Smooth muscle cell (in vitro differentiated cells): ENCODE results near the gene PRR4. TPM values are rescaled to one million over a fixed set of nuclear protein-coding genes. Genes with fewer than 3 reads are reported as not detected.

ENCODE experiments used
- DNase-seq: peaks from one replicate; lab custom pipeline; 2025; ENCODE audit not compliant: unreplicated experiment; lab: John Stamatoyannopoulos, UW
- H2AFZ ChIP-seq: fragments of 200-600 bp; sonication (generic); 2 replicates; pipeline ENCODE4 v1.6.0; 2016; ENCODE audit warnings: antibody characterized with exemption, low read depth, mild to moderate bottlenecking
- H3F3A ChIP-seq: fragments of 200-600 bp; sonication (generic); 2 replicates; pipeline ENCODE4 v1.6.0; 2017; ENCODE audit warnings: antibody characterized with exemption, low read depth
- H3K27ac ChIP-seq: fragments of 200-600 bp; sonication (generic); 2 replicates; pipeline ENCODE4 v1.5.1; 2016; ENCODE audit warnings: low read depth, mild to moderate bottlenecking
- H3K27me3 ChIP-seq: fragments of 200-600 bp; sonication (generic); 2 replicates; pipeline ENCODE4 v1.6.1; 2016; ENCODE audit warnings: low read depth, mild to moderate bottlenecking
- H3K36me3 ChIP-seq: fragments of 200-600 bp; sonication (generic); 2 replicates; pipeline ENCODE4 v1.5.1; 2016; ENCODE audit warnings: low read depth
- H3K4me1 ChIP-seq: fragments of 200-600 bp; sonication (generic); 2 replicates; pipeline ENCODE4 v1.5.1; 2016; ENCODE audit warnings: low read depth
- H3K4me2 ChIP-seq: fragments of 200-600 bp; sonication (generic); 2 replicates; pipeline ENCODE4 v1.6.0; 2016; ENCODE audit warnings: mild to moderate bottlenecking
- H3K4me3 ChIP-seq: fragments of 200-600 bp; sonication (generic); 2 replicates; pipeline ENCODE4 v1.5.1; 2016; ENCODE audit warnings: mild to moderate bottlenecking
- H3K79me2 ChIP-seq: fragments of 200-600 bp; sonication (generic); 2 replicates; pipeline ENCODE4 v1.6.0; 2016; ENCODE audit warnings: low read depth, mild to moderate bottlenecking
- H3K9ac ChIP-seq: fragments of 200-600 bp; sonication (generic); 2 replicates; pipeline ENCODE4 v1.6.0; 2016; ENCODE audit warnings: low read depth
- H3K9me3 ChIP-seq: fragments of 200-600 bp; sonication (generic); replicated peaks from 2 replicates; pipeline ENCODE4 v1.5.1; 2016; ENCODE audit warnings: low read depth
- H4K20me1 ChIP-seq: fragments of 200-600 bp; sonication (generic); 2 replicates; pipeline ENCODE4 v1.6.0; 2016; ENCODE audit warnings: low read depth
- CTCF ChIP-seq: fragments of 200-600 bp; sonication (generic); IDR thresholded peaks from 2 replicates; pipeline ENCODE4 v1.5.1; 2017; ENCODE audit warnings: borderline replicate concordance, mild to moderate bottlenecking, antibody characterized with exemption; ENCODE audit not compliant: insufficient read depth, poor library complexity, severe bottlenecking
- WGBS: methylation state at CpG from one replicate; pipeline ENCODE4 v1.1.7; 2016; ENCODE audit warnings: low lambda C conversion rate; 5-methylcytosine and 5-hydroxymethylcytosine counted together
- polyA plus RNA-seq: library from polyadenylated mRNA; unstranded; fragments of >200 nt; fragmentation: Nextera tagmentation; extraction: Ambion mirVana; gene quantifications from 2 replicates; pipeline ENCODE4 v1.2.1, GENCODE V29; 2016
- small RNA-seq: library from RNA; depleted of rRNA; stranded (forward); fragments of <200 nt; gene quantifications from one replicate; pipeline ENCODE3, GENCODE V24; 2014
- total RNA-seq: library from RNA; depleted of rRNA; stranded (reverse); fragments of >200 nt; gene quantifications from 2 replicates; pipeline ENCODE4 v1.2.3, GENCODE V29; 2014

The PRR4 gene
- total and polyA plus RNA-seq, 2 experiments from 2014 or later = 4.2 to 6.7 TPM

- no peak within 1 kb of the TSS for H3K4me2 ChIP-seq
- peaks cover 12% of the 10 kb centered on the region for H3K4me1 ChIP-seq
Observed at GRCh38 chr12:10802587-10802986, 46.7 kb downstream of the PRR4 start, which contains the start of gene TAS2R7. Gene TAS2R7, minus strand, starts transcription at chr12:10802627. Its CDS starts 57 bp downstream, at chr12:10802570.

GRCh38 chr12:10801741-10802140 is 47.5 kb downstream of the PRR4 start:
- Histone ChIP-seq H3K4me2 (no peak overlapping the region), H3K27me3 (no peaks in the 10 kb centered on the region), H3F3A (no peaks in the 10 kb centered on the region), H3K4me3 (no peak overlapping the region), H3K79me2 (no peaks in the 10 kb centered on the region), H3K9ac (no peak overlapping the region), H3K4me1 (peaks cover 12% of the 10 kb centered on the region), H4K20me1 (no peaks in the 10 kb centered on the region), H3K27ac (no peak overlapping the region), H3K36me3 (no peaks in the 10 kb centered on the region), H2AFZ (no peak overlapping the region), H3K9me3 (no peaks in the 10 kb centered on the region)
- no peak for TF ChIP-seq CTCF
- no peak for DNase-seq
- WGBS = 78% methylated on average over 5 of the region's 5 CpGs

More at GRCh38 chr12:10802587-10802986, 46.7 kb downstream of the PRR4 start, which contains the start of gene TAS2R7:
- TF ChIP-seq CTCF = no peak
- Histone ChIP-seq H3K36me3 (no peaks in the 10 kb centered on the region), H3K9ac (no peak within 1 kb of the TSS), H3K4me3 (no peak within 1 kb of the TSS), H3F3A (no peaks in the 10 kb centered on the region), H3K9me3 (no peaks in the 10 kb centered on the region), H3K79me2 (no peaks in the 10 kb centered on the region), H2AFZ (no peak within 1 kb of the TSS), H4K20me1 (no peaks in the 10 kb centered on the region), H3K27ac (no peak within 1 kb of the TSS), H3K27me3 (no peaks in the 10 kb centered on the region)
- WGBS = 69% methylated on average over 4 of the region's 4 CpGs
- DNase-seq = no peak

Small RNA genes lying within 50 kb of the gene (small RNA-seq; reads per million reads assigned to genes)
- 0.97 reads per million, percentile 30 among the genes with 10 or more reads in this experiment for gene PRR4

Other genes with a start within 250 kb of the PRR4 start
- 24.0 and 40.1 TPM in 2 replicates for gene MAGOHB, start 235.9 kb downstream of the PRR4 start, total RNA-seq
- gene MAGOHB, start 235.9 kb downstream of the PRR4 start, polyA plus RNA-seq = 62.2 and 68.4 TPM in 2 replicates
- gene STYK1, start 175.4 kb downstream of the PRR4 start, total RNA-seq = 0.85 and 1.2 TPM in 2 replicates
- 0.24 and 0.30 TPM in 2 replicates for gene STYK1, start 175.4 kb downstream of the PRR4 start, polyA plus RNA-seq
- gene YBX3, start 126.2 kb downstream of the PRR4 start, total RNA-seq = 93.5 and 129 TPM in 2 replicates
- 188 and 237 TPM in 2 replicates for gene YBX3, start 126.2 kb downstream of the PRR4 start, polyA plus RNA-seq
- 1.4 TPM in 1 of 2 replicates, not detected in the other for gene TAS2R7, start 46.8 kb downstream of the PRR4 start, total RNA-seq
- gene TAS2R7, start 46.8 kb downstream of the PRR4 start, polyA plus RNA-seq = not detected in 2 replicates
- gene TAS2R8, start 42.2 kb downstream of the PRR4 start, total RNA-seq = 0.13 and 0.90 TPM in 2 replicates
- gene TAS2R8, start 42.2 kb downstream of the PRR4 start, polyA plus RNA-seq = not detected in 2 replicates
- gene TAS2R9, start 39.3 kb downstream of the PRR4 start, total RNA-seq = 0.81 and 1.8 TPM in 2 replicates
- gene TAS2R9, start 39.3 kb downstream of the PRR4 start, polyA plus RNA-seq = 0.44 TPM in 1 of 2 replicates, not detected in the other
- 3.2 and 8.4 TPM in 2 replicates for gene TAS2R10, start 23.1 kb downstream of the PRR4 start, total RNA-seq
- gene TAS2R10, start 23.1 kb downstream of the PRR4 start, polyA plus RNA-seq = 0.50 and 1.6 TPM in 2 replicates
- gene PRH1, start 34.8 kb upstream of the PRR4 start, total RNA-seq = 12.0 and 14.7 TPM in 2 replicates
- 12.5 and 12.9 TPM in 2 replicates for gene PRH1, start 34.8 kb upstream of the PRR4 start, polyA plus RNA-seq
- 1.8 and 2.7 TPM in 2 replicates for gene TAS2R13, start 60.1 kb upstream of the PRR4 start, total RNA-seq
- gene TAS2R13, start 60.1 kb upstream of the PRR4 start, polyA plus RNA-seq = not detected in 2 replicates
- not detected in 2 replicates for gene PRH2, start 79.8 kb upstream of the PRR4 start, total RNA-seq
- gene PRH2, start 79.8 kb upstream of the PRR4 start, polyA plus RNA-seq = 0.33 TPM in 1 of 2 replicates, not detected in the other
- 5.8 and 7.1 TPM in 2 replicates for gene TAS2R14, start 89.8 kb upstream of the PRR4 start, total RNA-seq
- 1.2 and 2.5 TPM in 2 replicates for gene TAS2R14, start 89.8 kb upstream of the PRR4 start, polyA plus RNA-seq
- 1.8 and 6.3 TPM in 2 replicates for gene TAS2R50, start 137.4 kb upstream of the PRR4 start, total RNA-seq
- gene TAS2R50, start 137.4 kb upstream of the PRR4 start, polyA plus RNA-seq = 0.78 TPM in 1 of 2 replicates, not detected in the other
- gene TAS2R20, start 148.8 kb upstream of the PRR4 start, total RNA-seq = 1.4 and 5.6 TPM in 2 replicates
- gene TAS2R20, start 148.8 kb upstream of the PRR4 start, polyA plus RNA-seq = not detected in 2 replicates
- 2.3 and 3.8 TPM in 2 replicates for gene TAS2R19, start 173.1 kb upstream of the PRR4 start, total RNA-seq
- 0.24 and 0.26 TPM in 2 replicates for gene TAS2R19, start 173.1 kb upstream of the PRR4 start, polyA plus RNA-seq
- gene TAS2R31, start 181.9 kb upstream of the PRR4 start, total RNA-seq = 4.1 and 5.7 TPM in 2 replicates
- not detected in 2 replicates for gene TAS2R31, start 181.9 kb upstream of the PRR4 start, polyA plus RNA-seq
- 3.6 and 5.2 TPM in 2 replicates for gene TAS2R46, start 212.8 kb upstream of the PRR4 start, total RNA-seq
- not detected in 2 replicates for gene TAS2R46, start 212.8 kb upstream of the PRR4 start, polyA plus RNA-seq
- 0.45 TPM in 1 of 2 replicates, not detected in the other for gene TAS2R43, start 242.8 kb upstream of the PRR4 start, total RNA-seq
- gene TAS2R43, start 242.8 kb upstream of the PRR4 start, polyA plus RNA-seq = 0.35 TPM in 1 of 2 replicates, not detected in the other